WTC11 (cell line): ENCODE measurements around the gene ISM1.

Experiments
- FOXJ3 ChIP-seq: sonication (generic); formaldehyde crosslinking; IDR thresholded peaks from 2 replicates; pipeline ENCODE4 v1.9.0; 2021; ENCODE audit warnings: missing genetic modification reagents, mild to moderate bottlenecking, borderline replicate concordance
- JUN ChIP-seq: sonication (generic); formaldehyde crosslinking; IDR thresholded peaks from 2 replicates; pipeline ENCODE4 v1.8.0; 2023; ENCODE audit warnings: mild to moderate bottlenecking, missing genetic modification reagents
- NFYB ChIP-seq: sonication (generic); formaldehyde crosslinking; conservative IDR thresholded peaks from 2 replicates; pipeline ENCODE4 v1.8.0; 2022; ENCODE audit warnings: low read depth, missing genetic modification reagents
- NR2C2 ChIP-seq: sonication (generic); formaldehyde crosslinking; IDR thresholded peaks from 2 replicates; pipeline ENCODE4 v1.8.0; 2022; ENCODE audit warnings: mild to moderate bottlenecking, missing genetic modification reagents
- RORB ChIP-seq: fragments of 250-450 bp; sonication (Bioruptor Pico); IDR thresholded peaks from 2 replicates; pipeline ENCODE4 v1.9.0; 2021; ENCODE audit warnings: mild to moderate bottlenecking
- ZBTB21 ChIP-seq: sonication (generic); formaldehyde crosslinking; IDR thresholded peaks from 2 replicates; pipeline ENCODE4 v1.8.1; 2023; ENCODE audit warnings: mild to moderate bottlenecking, missing genetic modification reagents, borderline replicate concordance
- ZNF232 ChIP-seq: sonication (generic); formaldehyde crosslinking; IDR thresholded peaks from 2 replicates; pipeline ENCODE4 v1.8.0; 2022; ENCODE audit warnings: mild to moderate bottlenecking, missing genetic modification reagents
- TF ChIP-seq, protein P1 (sequence below): fragments of 200-600 bp; IDR thresholded peaks from 2 replicates; pipeline ENCODE4 v1.8.0; 2022; ENCODE audit warnings: antibody characterized with exemption
- TF ChIP-seq, protein P2 (sequence below): fragments of 250-450 bp; sonication (Bioruptor Pico); conservative IDR thresholded peaks from 2 replicates; pipeline ENCODE4 v1.9.0; 2021; ENCODE audit warnings: mild to moderate bottlenecking
- TF ChIP-seq, protein P3 (sequence below): sonication (generic); formaldehyde crosslinking; IDR thresholded peaks from 2 replicates; pipeline ENCODE4 v1.8.1; 2022; ENCODE audit warnings: mild to moderate bottlenecking, missing genetic modification reagents, moderate library complexity, borderline replicate concordance
- TF ChIP-seq, protein P4 (sequence below): sonication (generic); formaldehyde crosslinking; IDR thresholded peaks from 2 replicates; pipeline ENCODE4 v1.8.1; 2023; ENCODE audit warnings: mild to moderate bottlenecking, missing genetic modification reagents, moderate library complexity

DNA sequence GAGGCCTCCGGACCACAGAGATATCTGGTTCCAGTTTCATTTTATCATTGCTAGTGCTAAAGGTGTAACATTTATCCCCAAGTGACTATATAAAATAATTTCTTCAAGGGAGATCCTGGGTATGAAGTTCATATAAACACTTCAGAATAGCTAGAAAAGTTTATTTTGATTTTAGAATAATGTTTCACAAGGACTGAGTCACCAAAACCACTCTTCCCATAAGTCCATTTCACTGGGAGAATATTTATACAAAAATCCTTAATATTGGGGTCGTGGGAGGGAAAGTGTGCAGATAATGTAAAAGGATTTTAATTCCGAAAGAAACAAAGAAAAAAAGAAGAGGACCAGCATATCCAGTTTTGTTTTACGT, 128.1 kb downstream of the ISM1 start:
- TF ChIP-seq FOXJ3 (CRISPR knock-in tag) (no peak), NFYB (CRISPR knock-in tag) (no peak), RORB (CRISPR knock-in tag) (no peak), NR2C2 (no peak), ZBTB21 (CRISPR knock-in tag) (no peak), JUN (no peak), ZNF232 (no peak)
- TF ChIP-seq, protein P1, sequence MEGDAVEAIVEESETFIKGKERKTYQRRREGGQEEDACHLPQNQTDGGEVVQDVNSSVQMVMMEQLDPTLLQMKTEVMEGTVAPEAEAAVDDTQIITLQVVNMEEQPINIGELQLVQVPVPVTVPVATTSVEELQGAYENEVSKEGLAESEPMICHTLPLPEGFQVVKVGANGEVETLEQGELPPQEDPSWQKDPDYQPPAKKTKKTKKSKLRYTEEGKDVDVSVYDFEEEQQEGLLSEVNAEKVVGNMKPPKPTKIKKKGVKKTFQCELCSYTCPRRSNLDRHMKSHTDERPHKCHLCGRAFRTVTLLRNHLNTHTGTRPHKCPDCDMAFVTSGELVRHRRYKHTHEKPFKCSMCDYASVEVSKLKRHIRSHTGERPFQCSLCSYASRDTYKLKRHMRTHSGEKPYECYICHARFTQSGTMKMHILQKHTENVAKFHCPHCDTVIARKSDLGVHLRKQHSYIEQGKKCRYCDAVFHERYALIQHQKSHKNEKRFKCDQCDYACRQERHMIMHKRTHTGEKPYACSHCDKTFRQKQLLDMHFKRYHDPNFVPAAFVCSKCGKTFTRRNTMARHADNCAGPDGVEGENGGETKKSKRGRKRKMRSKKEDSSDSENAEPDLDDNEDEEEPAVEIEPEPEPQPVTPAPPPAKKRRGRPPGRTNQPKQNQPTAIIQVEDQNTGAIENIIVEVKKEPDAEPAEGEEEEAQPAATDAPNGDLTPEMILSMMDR, result no peak
- TF ChIP-seq, protein P2, sequence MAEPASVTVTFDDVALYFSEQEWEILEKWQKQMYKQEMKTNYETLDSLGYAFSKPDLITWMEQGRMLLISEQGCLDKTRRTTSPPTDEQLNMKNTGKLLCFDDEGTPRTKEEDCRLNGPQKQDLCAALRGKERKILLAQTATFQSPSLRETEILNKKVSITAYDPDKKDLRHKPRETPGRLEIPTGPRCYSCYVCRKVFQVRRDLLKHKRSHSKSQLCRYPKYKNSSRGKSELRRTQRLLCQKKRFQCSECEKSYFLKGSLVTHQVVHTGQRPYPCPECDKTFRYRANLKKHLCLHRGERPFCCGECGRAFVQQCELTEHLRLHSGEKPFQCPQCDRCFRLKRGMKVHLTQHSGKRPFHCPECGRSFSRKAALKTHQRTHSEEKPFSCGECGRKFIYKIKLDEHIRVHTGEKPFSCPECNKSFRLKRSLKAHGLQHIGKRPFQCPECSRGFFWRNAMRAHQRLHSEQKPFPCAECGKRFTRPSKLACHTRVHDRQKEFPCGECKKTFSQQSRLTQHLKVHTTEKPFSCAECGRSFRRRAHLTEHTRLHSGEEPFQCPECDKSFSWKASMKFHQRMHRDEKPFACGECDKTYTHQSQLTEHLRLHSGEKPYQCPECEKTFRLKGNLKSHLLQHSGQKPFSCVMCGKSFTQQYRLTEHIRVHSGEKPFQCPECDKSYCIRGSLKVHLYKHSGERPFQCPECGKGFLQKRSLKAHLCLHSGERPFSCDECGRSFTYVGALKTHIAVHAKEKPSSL (CRISPR knock-in tag), result no peak
- TF ChIP-seq, protein P3, sequence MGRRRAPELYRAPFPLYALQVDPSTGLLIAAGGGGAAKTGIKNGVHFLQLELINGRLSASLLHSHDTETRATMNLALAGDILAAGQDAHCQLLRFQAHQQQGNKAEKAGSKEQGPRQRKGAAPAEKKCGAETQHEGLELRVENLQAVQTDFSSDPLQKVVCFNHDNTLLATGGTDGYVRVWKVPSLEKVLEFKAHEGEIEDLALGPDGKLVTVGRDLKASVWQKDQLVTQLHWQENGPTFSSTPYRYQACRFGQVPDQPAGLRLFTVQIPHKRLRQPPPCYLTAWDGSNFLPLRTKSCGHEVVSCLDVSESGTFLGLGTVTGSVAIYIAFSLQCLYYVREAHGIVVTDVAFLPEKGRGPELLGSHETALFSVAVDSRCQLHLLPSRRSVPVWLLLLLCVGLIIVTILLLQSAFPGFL (CRISPR knock-in tag), result no peak
- TF ChIP-seq, protein P4, sequence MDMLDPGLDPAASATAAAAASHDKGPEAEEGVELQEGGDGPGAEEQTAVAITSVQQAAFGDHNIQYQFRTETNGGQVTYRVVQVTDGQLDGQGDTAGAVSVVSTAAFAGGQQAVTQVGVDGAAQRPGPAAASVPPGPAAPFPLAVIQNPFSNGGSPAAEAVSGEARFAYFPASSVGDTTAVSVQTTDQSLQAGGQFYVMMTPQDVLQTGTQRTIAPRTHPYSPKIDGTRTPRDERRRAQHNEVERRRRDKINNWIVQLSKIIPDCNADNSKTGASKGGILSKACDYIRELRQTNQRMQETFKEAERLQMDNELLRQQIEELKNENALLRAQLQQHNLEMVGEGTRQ, result no peak
